Tibial nerve (tissue), 4 donors: Measurements from ENCODE around the gene B3GAT1. TPM values are rescaled to one million over a fixed set of nuclear protein-coding genes. Genes with fewer than 3 reads are reported as not detected.
A peak's percentile ranks its signal among the peaks of the same experiment; 100 is the strongest.
"Not testable (repeated sequence)": the region's sequence is repeated elsewhere in the genome, so short reads cannot be mapped to it uniquely, and the experiment has no call there.

Experiments
- DNase-seq, 2 donors: peaks; one replicate each; pipeline ENCODE4 v3.0.0-alpha.2; 2019; ENCODE audit warnings: low spot score in 2 of 2
- H3K27ac ChIP-seq, 4 donors: fragments of 200-600 bp; sonication (generic) in 3 of 4; one replicate each; pipeline ENCODE4 v1.5.1; 2017 to 2019; ENCODE audit warnings: mild to moderate bottlenecking in 1 of 4
- H3K27me3 ChIP-seq, 2 donors: fragments of 200-600 bp; sonication (generic) in 1 of 2; one replicate each; pipeline versions ENCODE4 v1.5.1 to v1.6.0; 2017 to 2019
- H3K36me3 ChIP-seq, 3 donors: fragments of 200-600 bp; sonication (generic); one replicate each; pipeline ENCODE4 v1.5.1; 2018 to 2019
- H3K4me1 ChIP-seq, 4 donors: fragments of 200-600 bp; sonication (generic) in 3 of 4; one replicate each; pipeline ENCODE4 v1.5.1; 2017 to 2019
- H3K4me3 ChIP-seq, 4 donors: fragments of 200-600 bp; sonication (generic) in 3 of 4; one replicate each; pipeline ENCODE4 v1.5.1; 2017 to 2019; ENCODE audit warnings: mild to moderate bottlenecking in 1 of 4, moderate library complexity in 1 of 4
- H3K9me3 ChIP-seq, 4 donors: fragments of 200-600 bp; sonication (generic) in 3 of 4; one replicate each; pipeline ENCODE4 v1.5.1; 2017 to 2019
- CTCF ChIP-seq, 5 experiments: fragments of 200-600 bp in 3 of 5; fragments of 450-650 bp in 2 of 5; sonication (generic) in 3 of 5; IDR thresholded peaks; one replicate each; pipeline ENCODE4 v1.5.1; 2016 to 2019; ENCODE audit warnings: antibody characterized with exemption in 5 of 5, mild to moderate bottlenecking in 3 of 5, moderate library complexity in 2 of 5
- EP300 ChIP-seq, 2 donors: sonication (generic); formaldehyde crosslinking; IDR thresholded peaks; one replicate each; pipeline ENCODE4 v1.6.1; 2017; ENCODE audit warnings: antibody characterized with exemption in 2 of 2, mild to moderate bottlenecking in 1 of 2
- POLR2A ChIP-seq, 2 donors: fragments of 450-650 bp; IDR thresholded peaks; one replicate each; pipeline ENCODE4 v1.6.1; 2017; ENCODE audit warnings: antibody characterized with exemption in 2 of 2, mild to moderate bottlenecking in 2 of 2, moderate library complexity in 2 of 2
- WGBS, 2 donors: methylation state at CpG; one replicate each; pipeline ENCODE4 v1.1.5; 2018; 5-methylcytosine and 5-hydroxymethylcytosine counted together
- total RNA-seq, 4 donors: library from RNA; depleted of rRNA; stranded (reverse); fragments of >200 nt; gene quantifications; one replicate each; pipeline ENCODE4 v1.1.0, GENCODE V29; 2016

The B3GAT1 gene
- total RNA-seq, 4 donors from 2014 or later, result 6.6 to 18.0 (median 9.1) TPM

- WGBS, 2 donors, result 34 to 62% methylated on average over 7 to 10 of the region's 10 CpGs
- Histone ChIP-seq H3K9me3 (peaks cover 0 to 31% (median 0%) of the 10 kb centered on the region in 4 donors), H3K27ac (no peak overlapping the region), H3K27me3 (no peaks in the 10 kb centered on the region), H3K4me3 (no peak overlapping the region), H3K36me3 (no peaks in the 10 kb centered on the region), H3K4me1 (no peaks in the 10 kb centered on the region)
- TF ChIP-seq POLR2A (IDR thresholded peaks at IDR 0.05) (no peak), CTCF (IDR thresholded peaks at IDR 0.05) (no peak)
- no peak for DNase-seq
Observed at GRCh38 chr11:134459246-134460061, 47.4 kb upstream of the B3GAT1 start.

- H3K27ac ChIP-seq, H3K4me1 ChIP-seq, H3K4me3 ChIP-seq, H3K36me3 ChIP-seq, DNase-seq, H3K27me3 ChIP-seq: not testable (repeated sequence)
- 94 to 96% methylated on average over 2 of the region's 2 CpGs for WGBS, 2 donors
- H3K9me3 ChIP-seq, result peaks cover 0 to 39% (median 0%) of the 10 kb centered on the region in 4 donors
Observed at GRCh38 chr11:134457411-134458007, 45.5 kb upstream of the B3GAT1 start.

- H3K36me3 ChIP-seq, result no peaks in the 10 kb centered on the region
- DNase-seq, result no peak
- H3K4me1 ChIP-seq, result no peaks in the 10 kb centered on the region
- H3K27me3 ChIP-seq, result no peaks in the 10 kb centered on the region
- H3K4me3 ChIP-seq, result no peak overlapping the region
- TF ChIP-seq EP300 (IDR thresholded peaks at IDR 0.05) (no peak), CTCF (IDR thresholded peaks at IDR 0.05) (no peak), POLR2A (IDR thresholded peaks at IDR 0.05) (no peak)
- peaks cover 0 to 44% (median 0%) of the 10 kb centered on the region in 4 donors for H3K9me3 ChIP-seq
- WGBS, 2 donors, result 78 to 83% methylated on average over 3 of the region's 3 CpGs
- H3K27ac ChIP-seq, result no peak overlapping the region
Observed at GRCh38 chr11:134455516-134455915, 43.5 kb upstream of the B3GAT1 start.

GRCh38 chr11:134454146-134454690, 42.2 kb upstream of the B3GAT1 start:
- no peaks in the 10 kb centered on the region for H3K4me1 ChIP-seq
- H3K4me3 ChIP-seq, result no peak overlapping the region
- no peak for DNase-seq
- H3K9me3 ChIP-seq, result peaks cover 0 to 43% (median 0%) of the 10 kb centered on the region in 4 donors
- peak overlapping the region in 2 of 4 donors; percentile 17 to 58 for H3K27ac ChIP-seq
- H3K36me3 ChIP-seq, result no peaks in the 10 kb centered on the region
- WGBS, 2 donors, result 80% methylated on average over 2 to 6 of the region's 6 CpGs
- TF ChIP-seq EP300 (IDR thresholded peaks at IDR 0.05) (no peak), CTCF (IDR thresholded peaks at IDR 0.05) (no peak)
- no peaks in the 10 kb centered on the region for H3K27me3 ChIP-seq

- H3K4me3 ChIP-seq, result no peak overlapping the region
- H3K27ac ChIP-seq, result peak overlapping the region in 3 of 4 donors; percentile 17 to 58 (median 36)
- TF ChIP-seq CTCF (IDR thresholded peaks at IDR 0.05), result no peak
- no peak for TF ChIP-seq EP300 (IDR thresholded peaks at IDR 0.05)
- TF ChIP-seq POLR2A (IDR thresholded peaks at IDR 0.05), result no peak
- DNase-seq, result no peak
- H3K27me3 ChIP-seq, result no peaks in the 10 kb centered on the region
- H3K4me1 ChIP-seq, result no peaks in the 10 kb centered on the region
- WGBS, 2 donors, result 63 to 70% methylated on average over 6 of the region's 6 CpGs
- peaks cover 0 to 36% (median 0%) of the 10 kb centered on the region in 4 donors for H3K9me3 ChIP-seq
- no peaks in the 10 kb centered on the region for H3K36me3 ChIP-seq
Observed at GRCh38 chr11:134453441-134453840, 41.4 kb upstream of the B3GAT1 start.
